Measurements from ENCODE around the gene IL18R1.

IL18R1 gene

DNA sequence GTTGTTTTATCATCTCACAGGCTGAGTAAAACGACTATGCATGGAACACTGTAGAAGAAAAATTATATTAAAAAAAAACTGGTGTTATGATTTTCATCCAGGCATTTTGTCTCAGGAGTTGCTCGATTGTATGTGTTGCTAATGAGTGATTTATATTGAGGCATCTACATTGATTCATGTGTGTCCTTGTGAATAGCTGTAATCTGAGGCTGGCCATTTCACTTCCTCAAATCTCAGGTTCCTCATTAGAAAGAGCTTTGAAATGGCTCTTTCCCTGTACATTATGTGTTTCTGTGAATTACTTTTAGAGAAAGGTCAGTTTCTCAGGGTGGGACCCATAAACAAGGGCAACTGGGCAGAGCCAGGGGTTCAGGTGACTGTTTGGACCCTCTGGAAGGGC lies 2.3 kb downstream of the IL18R1 start:
- no peak for DNase-seq (ENCODE audit: low read depth)
- TF ChIP-seq, protein P1, sequence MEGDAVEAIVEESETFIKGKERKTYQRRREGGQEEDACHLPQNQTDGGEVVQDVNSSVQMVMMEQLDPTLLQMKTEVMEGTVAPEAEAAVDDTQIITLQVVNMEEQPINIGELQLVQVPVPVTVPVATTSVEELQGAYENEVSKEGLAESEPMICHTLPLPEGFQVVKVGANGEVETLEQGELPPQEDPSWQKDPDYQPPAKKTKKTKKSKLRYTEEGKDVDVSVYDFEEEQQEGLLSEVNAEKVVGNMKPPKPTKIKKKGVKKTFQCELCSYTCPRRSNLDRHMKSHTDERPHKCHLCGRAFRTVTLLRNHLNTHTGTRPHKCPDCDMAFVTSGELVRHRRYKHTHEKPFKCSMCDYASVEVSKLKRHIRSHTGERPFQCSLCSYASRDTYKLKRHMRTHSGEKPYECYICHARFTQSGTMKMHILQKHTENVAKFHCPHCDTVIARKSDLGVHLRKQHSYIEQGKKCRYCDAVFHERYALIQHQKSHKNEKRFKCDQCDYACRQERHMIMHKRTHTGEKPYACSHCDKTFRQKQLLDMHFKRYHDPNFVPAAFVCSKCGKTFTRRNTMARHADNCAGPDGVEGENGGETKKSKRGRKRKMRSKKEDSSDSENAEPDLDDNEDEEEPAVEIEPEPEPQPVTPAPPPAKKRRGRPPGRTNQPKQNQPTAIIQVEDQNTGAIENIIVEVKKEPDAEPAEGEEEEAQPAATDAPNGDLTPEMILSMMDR (conservative IDR thresholded peaks at IDR 0.05; ENCODE audit: low read depth, low read length) = no peak

DNA sequence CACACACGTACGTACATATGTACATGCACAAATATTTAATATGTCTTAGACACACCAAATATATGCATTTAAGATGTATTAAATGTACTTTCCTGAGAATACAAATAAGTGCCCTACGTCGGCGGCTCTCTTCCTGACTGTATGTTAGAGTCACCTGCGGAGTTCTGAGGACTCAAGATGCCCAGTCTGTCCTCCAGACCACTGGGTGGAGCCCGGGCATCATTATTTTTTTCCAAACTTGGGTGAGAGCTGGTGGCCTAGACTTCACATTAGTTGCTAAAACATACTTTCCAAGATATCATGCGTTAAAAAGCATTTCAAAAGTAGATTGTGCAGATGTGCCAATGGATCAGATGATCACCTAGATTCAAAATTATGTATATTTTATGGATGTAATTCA lies 2.9 kb downstream of the IL18R1 start:
- H3K4me3 ChIP-seq (ENCODE audit: low read depth, low read length) = no peak overlapping the region
- no peak for DNase-seq (ENCODE audit: low read depth)
- TF ChIP-seq, protein P1 (conservative IDR thresholded peaks at IDR 0.05; ENCODE audit: low read depth, low read length) = no peak

More for the DNA sequence above, 2.3 kb downstream of the IL18R1 start:
- H3K4me3 ChIP-seq (ENCODE audit: low read depth, low read length) = no peak overlapping the region

DNA sequence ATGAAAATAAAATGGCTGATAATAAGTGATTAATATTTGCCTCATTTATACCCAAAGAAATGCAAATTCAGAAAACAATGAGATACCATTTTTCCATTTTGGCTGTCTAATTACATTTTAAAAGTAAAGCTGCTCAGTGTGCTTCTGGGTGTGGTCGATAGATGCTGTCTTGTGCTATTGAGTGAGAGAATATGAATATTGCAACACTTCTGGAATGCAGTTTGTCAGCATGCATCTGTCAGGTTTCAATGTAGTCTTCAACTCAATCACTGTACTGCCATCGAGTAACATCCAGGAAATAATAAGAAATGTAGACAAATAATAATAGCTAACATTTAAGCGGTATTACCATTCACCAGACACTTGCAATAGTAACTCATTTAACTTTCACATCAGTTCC lies 3.9 kb downstream of the IL18R1 start:
- TF ChIP-seq, protein P1 (conservative IDR thresholded peaks at IDR 0.05; ENCODE audit: low read depth, low read length) = no peak
- no peak overlapping the region for H3K4me3 ChIP-seq (ENCODE audit: low read depth, low read length)
- peak; percentile 42 for DNase-seq (ENCODE audit: low read depth)

DNA sequence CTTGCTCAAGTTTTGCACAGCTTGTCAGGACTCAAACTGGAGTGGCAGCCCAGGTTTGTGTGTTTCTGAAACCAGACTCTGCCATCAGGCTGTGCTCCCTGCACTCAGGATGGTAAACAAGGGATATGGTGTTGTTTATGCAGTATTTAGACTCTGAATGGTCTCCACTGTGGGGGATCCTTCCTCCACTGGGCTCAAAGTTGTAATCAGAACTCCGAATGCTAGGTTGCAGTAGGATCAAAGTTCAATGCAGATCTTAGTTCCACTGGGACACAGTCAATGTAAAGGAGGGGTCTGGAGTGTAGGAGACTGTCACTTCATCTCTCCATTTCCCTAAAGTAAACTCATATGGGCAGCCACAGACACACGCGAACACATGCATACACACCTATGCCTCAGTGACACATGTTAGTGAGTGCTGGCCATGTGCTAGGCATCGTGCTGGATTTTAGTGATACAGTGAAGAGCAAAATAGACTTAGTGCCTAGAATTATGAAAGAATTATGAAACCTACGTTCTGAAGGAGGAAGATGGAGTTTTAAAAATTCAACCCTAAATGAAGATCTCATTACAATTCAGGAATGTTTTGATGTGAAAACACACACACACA lies 6.1 kb downstream of the IL18R1 start:
- TF ChIP-seq, protein P1 (conservative IDR thresholded peaks at IDR 0.05; ENCODE audit: low read depth, low read length) = no peak
- H3K4me3 ChIP-seq (ENCODE audit: low read depth, low read length) = no peak overlapping the region
- no peak for DNase-seq (ENCODE audit: low read depth)

DNA sequence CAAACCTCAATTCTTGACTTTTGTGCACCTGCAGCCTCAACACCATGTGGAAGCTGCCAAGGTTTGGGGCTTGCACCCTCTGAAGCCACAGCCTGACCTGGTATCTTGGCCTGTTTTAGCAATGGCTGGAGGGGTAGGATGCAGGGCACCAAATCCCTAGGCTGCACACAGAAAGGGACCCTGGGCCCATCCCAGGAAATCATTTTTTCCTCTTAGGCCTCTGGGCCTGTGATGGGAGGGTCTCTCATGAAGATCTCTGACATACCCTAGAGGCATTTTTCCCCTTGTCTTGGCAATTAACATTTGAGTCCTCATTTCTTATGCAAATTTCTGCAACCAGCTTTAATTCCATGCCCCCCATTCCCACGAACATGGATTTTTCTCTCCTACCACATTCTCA lies 10.2 kb downstream of the IL18R1 start:
- TF ChIP-seq, protein P1 (conservative IDR thresholded peaks at IDR 0.05; ENCODE audit: low read depth, low read length) = no peak
- DNase-seq (ENCODE audit: low read depth) = no peak
- H3K4me3 ChIP-seq (ENCODE audit: low read depth, low read length) = no peak overlapping the region

DNA sequence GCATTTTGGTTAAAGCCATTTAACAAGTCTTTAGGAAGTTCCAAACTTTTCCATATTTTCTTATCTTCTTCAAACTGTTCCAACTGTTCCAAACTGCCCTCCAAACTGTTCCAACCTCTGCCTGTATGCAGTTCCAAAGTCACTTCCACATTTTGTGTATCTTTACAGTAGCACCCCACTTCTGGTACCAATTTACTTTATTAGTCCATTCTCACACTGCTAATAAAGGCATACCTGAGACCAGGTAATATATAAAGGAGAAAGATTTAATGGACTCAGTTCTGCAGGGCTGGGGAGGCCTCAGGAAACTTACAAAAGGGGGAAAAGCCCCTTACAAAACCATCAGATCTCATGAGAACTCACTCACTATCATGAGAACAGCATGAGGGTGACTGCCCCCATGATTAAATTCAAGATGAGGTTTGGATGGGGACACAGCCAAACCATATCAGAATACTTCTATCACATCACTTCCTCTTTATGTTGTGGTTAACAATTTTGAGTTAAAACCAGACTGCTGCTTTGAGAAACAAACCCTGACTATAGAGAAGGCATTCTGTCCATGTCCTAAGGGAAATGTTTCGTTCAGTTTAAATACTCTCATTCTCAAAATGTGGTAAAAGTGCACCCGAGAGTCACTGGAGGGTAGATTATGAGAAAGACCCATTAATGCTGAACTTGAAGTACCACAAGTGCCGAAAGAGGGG lies 11.0 kb downstream of the IL18R1 start:
- H3K4me3 ChIP-seq (ENCODE audit: low read depth, low read length) = no peak overlapping the region
- TF ChIP-seq, protein P1 (conservative IDR thresholded peaks at IDR 0.05; ENCODE audit: low read depth, low read length) = no peak
- no peak for DNase-seq (ENCODE audit: low read depth)
